Mucosa of rectum (tissue), 2 donors: ENCODE data around the gene GIGYF2.

ENCODE experiments used
- H3K27ac ChIP-seq, 2 donors: one replicate each; pipeline ENCODE4 v1.7.0; 2013; ENCODE audit warnings: inconsistent platforms in 2 of 2, low read depth in 2 of 2, low read length in 2 of 2
- H3K27me3 ChIP-seq, 2 donors: one replicate each; pipeline ENCODE4 v1.7.0; 2013; ENCODE audit warnings: low read length in 2 of 2; ENCODE audit not compliant: control insufficient read depth in 2 of 2, insufficient read depth in 2 of 2
- H3K36me3 ChIP-seq, 2 donors: one replicate each; pipeline ENCODE4 v1.7.0; 2013; ENCODE audit warnings: low read length in 2 of 2; ENCODE audit not compliant: control insufficient read depth in 2 of 2, insufficient read depth in 2 of 2
- H3K4me1 ChIP-seq, 2 donors: one replicate each; pipeline ENCODE4 v1.7.0; 2013; ENCODE audit warnings: low read length in 2 of 2, mild to moderate bottlenecking in 1 of 2; ENCODE audit not compliant: control insufficient read depth in 2 of 2, insufficient read depth in 2 of 2
- H3K4me3 ChIP-seq, 2 donors: one replicate each; pipeline ENCODE4 v1.7.0; 2013; ENCODE audit warnings: low read length in 2 of 2
- H3K9ac ChIP-seq, 2 donors: one replicate each; pipeline ENCODE4 v1.7.0; 2013; ENCODE audit warnings: low read length in 2 of 2, low read depth in 1 of 2, mild to moderate bottlenecking in 1 of 2
- H3K9me3 ChIP-seq, 2 donors: one replicate each; pipeline ENCODE4 v1.7.0; 2013; ENCODE audit warnings: low read length in 2 of 2; ENCODE audit not compliant: control insufficient read depth in 2 of 2
- donor health status: healthy.
- donor health status: Normal muscosa, but diverticular disease.

GIGYF2 gene

GRCh38 chr2:232829988-232830387 is 132.9 kb downstream of the GIGYF2 start:
- peaks cover 0 to 4% of the 10 kb centered on the region in 2 donors for H3K4me1 ChIP-seq
- no peak overlapping the region for H3K27ac ChIP-seq
- no peaks in the 10 kb centered on the region for H3K9me3 ChIP-seq
- H3K36me3 ChIP-seq, result peaks cover 36 to 52% of the 10 kb centered on the region in 2 donors
- H3K27me3 ChIP-seq, result no peaks in the 10 kb centered on the region
- H3K9ac ChIP-seq, result no peak overlapping the region
- H3K4me3 ChIP-seq, result no peak overlapping the region

DNA sequence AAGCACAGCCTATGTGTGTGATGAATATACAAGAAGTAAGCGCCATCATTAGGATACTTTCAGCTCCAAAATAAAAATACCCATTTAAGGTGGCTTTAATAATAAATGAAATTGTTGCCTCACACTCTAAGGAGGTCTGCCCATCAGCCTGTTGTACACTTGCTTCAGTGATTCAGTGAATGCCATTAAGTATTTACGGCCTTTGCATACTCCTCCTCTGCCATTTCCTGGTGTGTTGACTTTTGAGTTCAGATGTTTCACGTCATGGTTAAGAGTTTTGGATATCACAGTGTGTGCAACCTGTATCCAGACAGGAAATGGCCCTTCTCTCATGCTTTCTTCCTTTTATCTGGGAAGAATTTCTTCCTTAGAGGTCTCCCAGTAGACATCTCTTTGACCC is 134.4 kb downstream of the GIGYF2 start:
- H3K9ac ChIP-seq, result no peak overlapping the region
- peaks cover 38 to 46% of the 10 kb centered on the region in 2 donors for H3K36me3 ChIP-seq

GRCh38 chr2:232833830-232834229 is 136.7 kb downstream of the GIGYF2 start:
- Histone ChIP-seq H3K4me1 (peaks cover 23 to 34% of the 10 kb centered on the region in 2 donors), H3K9ac (no peak overlapping the region), H3K36me3 (peaks cover 44 to 48% of the 10 kb centered on the region in 2 donors), H3K27me3 (no peaks in the 10 kb centered on the region), H3K27ac (no peak overlapping the region), H3K9me3 (no peaks in the 10 kb centered on the region), H3K4me3 (no peak overlapping the region)

More for the DNA sequence above, 134.4 kb downstream of the GIGYF2 start:
- no peak overlapping the region for H3K27ac ChIP-seq
- no peak overlapping the region for H3K4me3 ChIP-seq
- peaks cover 1 to 10% of the 10 kb centered on the region in 2 donors for H3K4me1 ChIP-seq
- H3K9me3 ChIP-seq, result no peaks in the 10 kb centered on the region
- H3K27me3 ChIP-seq, result no peaks in the 10 kb centered on the region

DNA sequence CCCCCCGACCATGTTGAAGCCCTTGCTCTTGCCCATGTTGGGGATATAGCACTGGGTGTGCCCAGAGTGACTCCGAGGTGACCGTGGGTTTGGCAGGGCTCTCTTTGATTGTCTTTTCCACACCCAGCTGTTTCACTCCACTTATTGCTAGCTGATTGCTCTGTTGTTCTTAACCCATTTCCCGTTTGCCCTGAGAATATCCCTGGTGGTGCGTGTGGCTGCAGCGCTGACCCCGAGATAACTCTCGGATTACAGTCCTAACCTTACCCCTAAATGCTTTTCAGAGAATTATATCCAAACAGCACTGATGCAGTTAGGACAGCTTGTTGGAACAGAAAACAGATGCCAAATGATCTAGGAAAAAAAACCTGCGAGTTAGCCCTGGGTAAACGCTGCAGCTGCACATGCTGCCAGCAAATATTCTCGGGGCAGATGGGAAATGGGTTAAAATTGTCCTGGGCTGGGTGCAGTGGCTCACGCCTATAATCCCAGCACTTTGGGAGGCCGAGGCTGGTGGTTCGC is 138.6 kb downstream of the GIGYF2 start:
- peak overlapping the region in 1 of 2 donors; percentile 34 for H3K9ac ChIP-seq
- peak overlapping the region; percentile 62 to 82 for H3K27ac ChIP-seq
- no peak overlapping the region for H3K4me3 ChIP-seq
- peaks cover 31 to 40% of the 10 kb centered on the region in 2 donors for H3K4me1 ChIP-seq
- no peaks in the 10 kb centered on the region for H3K9me3 ChIP-seq
- H3K27me3 ChIP-seq, result no peaks in the 10 kb centered on the region
- peaks cover 41 to 50% of the 10 kb centered on the region in 2 donors for H3K36me3 ChIP-seq

- Histone ChIP-seq H3K4me1 (peaks cover 31 to 40% of the 10 kb centered on the region in 2 donors), H3K9ac (peak overlapping the region in 1 of 2 donors; percentile 3), H3K36me3 (peaks cover 33 to 39% of the 10 kb centered on the region in 2 donors)
These were observed 139.8 kb downstream of the GIGYF2 start for GRCh38 chr2:232836934-232837333.

GRCh38 chr2:232838406-232838874 is 141.3 kb downstream of the GIGYF2 start:
- Histone ChIP-seq H3K4me3 (no peak overlapping the region), H3K9ac (peak overlapping the region; percentile 31 to 35), H3K27me3 (no peaks in the 10 kb centered on the region), H3K9me3 (no peaks in the 10 kb centered on the region), H3K4me1 (peaks cover 31 to 40% of the 10 kb centered on the region in 2 donors), H3K27ac (peak overlapping the region; percentile 62 to 78), H3K36me3 (peaks cover 30 to 35% of the 10 kb centered on the region in 2 donors)

More at GRCh38 chr2:232836934-232837333, 139.8 kb downstream of the GIGYF2 start:
- Histone ChIP-seq H3K27ac (peak overlapping the region; percentile 62 to 78), H3K27me3 (no peaks in the 10 kb centered on the region), H3K4me3 (no peak overlapping the region), H3K9me3 (no peaks in the 10 kb centered on the region)

DNA sequence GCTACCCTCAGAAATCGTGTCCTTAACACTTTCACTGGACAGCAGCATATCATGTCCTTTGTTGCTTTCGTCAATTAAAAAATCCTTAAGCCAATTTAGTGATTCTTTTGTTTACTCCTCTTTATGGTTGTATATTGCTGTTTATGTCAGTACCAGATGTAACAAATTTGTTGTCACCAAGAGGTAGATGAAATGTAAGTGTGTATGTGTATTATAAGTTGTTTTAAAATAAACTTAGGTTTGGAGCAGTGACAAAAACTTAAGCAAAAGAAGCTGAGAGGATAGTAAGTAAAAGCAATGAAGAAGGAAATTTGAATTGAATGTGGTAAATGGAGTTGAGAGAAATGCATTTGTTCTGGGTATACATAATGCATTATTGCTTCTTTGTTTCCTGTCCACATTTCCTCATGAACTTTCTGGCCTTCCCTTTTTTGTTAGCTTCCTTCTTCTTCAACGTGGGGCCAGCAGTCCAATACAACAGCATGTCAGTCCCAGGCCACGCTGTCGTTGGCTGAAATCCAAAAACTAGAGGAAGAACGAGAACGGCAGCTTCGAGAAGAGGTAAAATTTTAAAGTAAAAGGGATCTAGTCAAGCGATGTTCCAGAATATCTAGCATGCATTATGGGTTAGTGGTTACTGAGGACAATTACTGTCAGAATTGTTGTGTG is 142.4 kb downstream of the GIGYF2 start:
- Histone ChIP-seq H3K9ac (peak overlapping the region; percentile 7 to 15), H3K27me3 (no peaks in the 10 kb centered on the region), H3K9me3 (no peaks in the 10 kb centered on the region), H3K36me3 (peaks cover 29 to 31% of the 10 kb centered on the region in 2 donors), H3K27ac (peak overlapping the region; percentile 69 to 78), H3K4me1 (peaks cover 31 to 35% of the 10 kb centered on the region in 2 donors), H3K4me3 (no peak overlapping the region)

- H3K27ac ChIP-seq, result no peak overlapping the region
- H3K4me1 ChIP-seq, result peaks cover 17 to 19% of the 10 kb centered on the region in 2 donors
- peaks cover 46 to 54% of the 10 kb centered on the region in 2 donors for H3K36me3 ChIP-seq
- H3K27me3 ChIP-seq, result no peaks in the 10 kb centered on the region
- no peak overlapping the region for H3K4me3 ChIP-seq
- no peaks in the 10 kb centered on the region for H3K9me3 ChIP-seq
- no peak overlapping the region for H3K9ac ChIP-seq
These were observed 145.6 kb downstream of the GIGYF2 start for GRCh38 chr2:232842689-232843088.

GRCh38 chr2:232843834-232844233 is 146.7 kb downstream of the GIGYF2 start:
- H3K36me3 ChIP-seq, result peaks cover 54 to 62% of the 10 kb centered on the region in 2 donors
- H3K9ac ChIP-seq, result no peak overlapping the region
- no peak overlapping the region for H3K27ac ChIP-seq
- no peak overlapping the region for H3K4me3 ChIP-seq
- no peaks in the 10 kb centered on the region for H3K27me3 ChIP-seq
- no peaks in the 10 kb centered on the region for H3K9me3 ChIP-seq
- H3K4me1 ChIP-seq, result peaks cover 6 to 8% of the 10 kb centered on the region in 2 donors

GRCh38 chr2:232846055-232846454 is 148.9 kb downstream of the GIGYF2 start:
- Histone ChIP-seq H3K36me3 (peaks cover 61 to 72% of the 10 kb centered on the region in 2 donors), H3K27me3 (no peaks in the 10 kb centered on the region), H3K4me3 (no peak overlapping the region), H3K9ac (no peak overlapping the region), H3K9me3 (no peaks in the 10 kb centered on the region), H3K4me1 (no peaks in the 10 kb centered on the region), H3K27ac (no peak overlapping the region)
